ENCODE measurements around the gene PPP2R5C. TPM values are rescaled to one million over a fixed set of nuclear protein-coding genes. Genes with fewer than 3 reads are reported as not detected.
A peak's percentile ranks its signal among the peaks of the same experiment; 100 is the strongest.

PPP2R5C gene
- polyA plus RNA-seq, 3 donors = 61.9 to 72.5 (median 64.0) TPM

- H3K27me3 Mint-ChIP-seq (ENCODE audit: low read depth in 3 of 3) = peaks cover 12 to 19% (median 18%) of the 10 kb centered on the region in 3 donors
- no peaks in the 10 kb centered on the region for H3K4me1 Mint-ChIP-seq
- H3K27ac Mint-ChIP-seq = peak overlapping the region in 1 of 7 donors; percentile 32
Observed at GRCh38 chr14:101772770-101773169, 11.3 kb downstream of the PPP2R5C start.

GRCh38 chr14:101773378-101773777 is 11.9 kb downstream of the PPP2R5C start:
- Histone ChIP-seq H3K79me2 (ENCODE audit: insufficient read depth, low read length) (no peaks in the 10 kb centered on the region), H3K4me1 (ENCODE audit: control insufficient read depth in 1 of 2, insufficient read depth in 2 of 2, low read length in 2 of 2) (no peaks in the 10 kb centered on the region), H3K36me3 (replicated peaks in 1 of 2; ENCODE audit: control insufficient read depth in 1 of 2, insufficient read depth in 2 of 2, low read length in 2 of 2) (no peaks in the 10 kb centered on the region), H3K4me3 (replicated peaks in 1 of 3; ENCODE audit: low read depth in 2 of 3, low read length in 3 of 3) (no peak overlapping the region), H3K9ac (ENCODE audit: insufficient read depth, low read length, poor library complexity, severe bottlenecking) (no peak overlapping the region), H3K27ac (ENCODE audit: low read depth in 1 of 2, low read length in 2 of 2) (no peak overlapping the region), H4K20me1 (ENCODE audit: insufficient read depth, low read length) (peaks cover 20% of the 10 kb centered on the region), H3K4me2 (replicated peaks; ENCODE audit: extremely low read depth, low read length, poor library complexity, severe bottlenecking) (no peak overlapping the region), H3K27me3 (ENCODE audit: control insufficient read depth in 2 of 2, insufficient read depth in 2 of 2, low read length in 2 of 2) (peaks cover 2 to 3% of the 10 kb centered on the region in 2 donors), H3K9me3 (replicated peaks in 1 of 2; ENCODE audit: control insufficient read depth in 1 of 2, insufficient read depth in 1 of 2, low read length in 2 of 2) (no peaks in the 10 kb centered on the region), H2AFZ (ENCODE audit: insufficient read depth, low read depth, low read length, poor library complexity, severe bottlenecking) (no peak overlapping the region)
- peaks cover 14 to 23% (median 19%) of the 10 kb centered on the region in 3 donors for H3K27me3 Mint-ChIP-seq (ENCODE audit: low read depth in 3 of 3)
- no peaks in the 10 kb centered on the region for H3K36me3 Mint-ChIP-seq
- intact Hi-C loops (cut with micrococcal nuclease) = loop anchor here (5.0 kb wide), 4 partner anchors 59 to 189 kb away; partner anchors contain the start of gene DYNC1H1 (in 1 of the 2)
- no peak for TF ChIP-seq CTCF (IDR thresholded peaks at IDR 0.05)
- H3K9me3 Mint-ChIP-seq = peaks cover 0 to 15% (median 4%) of the 10 kb centered on the region in 7 donors
- no peak for DNase-seq
- no peak overlapping the region for H3K4me3 Mint-ChIP-seq
- H3K4me1 Mint-ChIP-seq = no peaks in the 10 kb centered on the region
- 85% methylated on average over 2 of the region's 2 CpGs for WGBS (ENCODE audit: insufficient coverage)
- H3K27ac Mint-ChIP-seq = no peak overlapping the region

More at GRCh38 chr14:101772770-101773169, 11.3 kb downstream of the PPP2R5C start:
- H3K36me3 Mint-ChIP-seq = no peaks in the 10 kb centered on the region
- Histone ChIP-seq H4K20me1 (ENCODE audit: insufficient read depth, low read length) (peaks cover 14% of the 10 kb centered on the region), H2AFZ (ENCODE audit: insufficient read depth, low read depth, low read length, poor library complexity, severe bottlenecking) (no peak overlapping the region), H3K36me3 (replicated peaks in 1 of 2; ENCODE audit: control insufficient read depth in 1 of 2, insufficient read depth in 2 of 2, low read length in 2 of 2) (no peaks in the 10 kb centered on the region), H3K27ac (ENCODE audit: low read depth in 1 of 2, low read length in 2 of 2) (no peak overlapping the region), H3K9ac (ENCODE audit: insufficient read depth, low read length, poor library complexity, severe bottlenecking) (no peak overlapping the region), H3K4me3 (replicated peaks in 1 of 3; ENCODE audit: low read depth in 2 of 3, low read length in 3 of 3) (no peak overlapping the region), H3K4me1 (ENCODE audit: control insufficient read depth in 1 of 2, insufficient read depth in 2 of 2, low read length in 2 of 2) (no peaks in the 10 kb centered on the region), H3K4me2 (replicated peaks; ENCODE audit: extremely low read depth, low read length, poor library complexity, severe bottlenecking) (no peak overlapping the region), H3K9me3 (replicated peaks in 1 of 2; ENCODE audit: control insufficient read depth in 1 of 2, insufficient read depth in 1 of 2, low read length in 2 of 2) (no peaks in the 10 kb centered on the region), H3K79me2 (ENCODE audit: insufficient read depth, low read length) (no peaks in the 10 kb centered on the region), H3K27me3 (ENCODE audit: control insufficient read depth in 2 of 2, insufficient read depth in 2 of 2, low read length in 2 of 2) (peaks cover 2 to 3% of the 10 kb centered on the region in 2 donors)
- intact Hi-C loops (cut with micrococcal nuclease) = loop anchor here (5.0 kb wide), 4 partner anchors 60 to 190 kb away; partner anchors contain the start of gene DYNC1H1 (in 1 of the 2)
- 99% methylated on average over 6 of the region's 8 CpGs for WGBS (ENCODE audit: insufficient coverage)
- TF ChIP-seq CTCF (IDR thresholded peaks at IDR 0.05) = no peak
- peak overlapping the region in 1 of 2 donors; percentile 53 for H3K4me3 Mint-ChIP-seq
- H3K9me3 Mint-ChIP-seq = peaks cover 0 to 9% (median 1%) of the 10 kb centered on the region in 7 donors
- no peak for DNase-seq

All from CD14-positive monocyte (primary cell).